NCI-H510A treated with DMSO at 0.1 percent for 48 hours (cell line): ENCODE measurements around the gene DDX24.

Experiments
- DNase-seq: peaks from one replicate; lab custom pipeline; 2025; lab: John Stamatoyannopoulos, UW

DDX24 gene

GRCh38 chr14:94029671-94030203 is 51.3 kb downstream of the DDX24 start:
- no peak for DNase-seq

- DNase-seq = no peak
Observed at GRCh38 chr14:94029265-94029664, 51.7 kb downstream of the DDX24 start.

GRCh38 chr14:94028450-94028826 is 52.6 kb downstream of the DDX24 start:
- DNase-seq = no peak

GRCh38 chr14:94027566-94028449 is 53.2 kb downstream of the DDX24 start:
- no peak for DNase-seq

GRCh38 chr14:94026889-94027469 is 54.0 kb downstream of the DDX24 start:
- no peak for DNase-seq

- DNase-seq = peak; percentile 95
Observed at GRCh38 chr14:94026173-94026888, 54.7 kb downstream of the DDX24 start, which contains the start of gene OTUB2. TSS of gene OTUB2 (plus strand) at chr14:94026340. CDS start at chr14:94026538, 198 bp downstream.

GRCh38 chr14:94025720-94026119 is 55.3 kb downstream of the DDX24 start:
- no peak for DNase-seq

GRCh38 chr14:94024549-94024948 is 56.5 kb downstream of the DDX24 start:
- no peak for DNase-seq

GRCh38 chr14:94022532-94023411 is 58.2 kb downstream of the DDX24 start:
- no peak for DNase-seq

GRCh38 chr14:94021416-94022157 is 59.4 kb downstream of the DDX24 start:
- DNase-seq = no peak

- DNase-seq = no peak
Observed at GRCh38 chr14:94021001-94021400, 60.0 kb downstream of the DDX24 start.

- no peak for DNase-seq
Observed at GRCh38 chr14:94020267-94020666, 60.7 kb downstream of the DDX24 start.

- DNase-seq = no peak
Observed at GRCh38 chr14:94019329-94019728, 61.7 kb downstream of the DDX24 start.

- no peak for DNase-seq
Observed at GRCh38 chr14:94018308-94018707, 62.7 kb downstream of the DDX24 start.

- DNase-seq = no peak
Observed at GRCh38 chr14:94016446-94016976, 64.5 kb downstream of the DDX24 start.

- DNase-seq = no peak
Observed at GRCh38 chr14:94015223-94015622, 65.8 kb downstream of the DDX24 start.

- DNase-seq = no peak
Observed at GRCh38 chr14:94014382-94014781, 66.6 kb downstream of the DDX24 start.

GRCh38 chr14:94011795-94012194 is 69.2 kb downstream of the DDX24 start:
- no peak for DNase-seq

- no peak for DNase-seq
Observed at GRCh38 chr14:94010625-94011024, 70.4 kb downstream of the DDX24 start.

GRCh38 chr14:94009767-94010166 is 71.2 kb downstream of the DDX24 start:
- no peak for DNase-seq

GRCh38 chr14:94008234-94008633 is 72.8 kb downstream of the DDX24 start:
- no peak for DNase-seq
